ENCODE data around the gene MYD88.

The MYD88 gene

DNA sequence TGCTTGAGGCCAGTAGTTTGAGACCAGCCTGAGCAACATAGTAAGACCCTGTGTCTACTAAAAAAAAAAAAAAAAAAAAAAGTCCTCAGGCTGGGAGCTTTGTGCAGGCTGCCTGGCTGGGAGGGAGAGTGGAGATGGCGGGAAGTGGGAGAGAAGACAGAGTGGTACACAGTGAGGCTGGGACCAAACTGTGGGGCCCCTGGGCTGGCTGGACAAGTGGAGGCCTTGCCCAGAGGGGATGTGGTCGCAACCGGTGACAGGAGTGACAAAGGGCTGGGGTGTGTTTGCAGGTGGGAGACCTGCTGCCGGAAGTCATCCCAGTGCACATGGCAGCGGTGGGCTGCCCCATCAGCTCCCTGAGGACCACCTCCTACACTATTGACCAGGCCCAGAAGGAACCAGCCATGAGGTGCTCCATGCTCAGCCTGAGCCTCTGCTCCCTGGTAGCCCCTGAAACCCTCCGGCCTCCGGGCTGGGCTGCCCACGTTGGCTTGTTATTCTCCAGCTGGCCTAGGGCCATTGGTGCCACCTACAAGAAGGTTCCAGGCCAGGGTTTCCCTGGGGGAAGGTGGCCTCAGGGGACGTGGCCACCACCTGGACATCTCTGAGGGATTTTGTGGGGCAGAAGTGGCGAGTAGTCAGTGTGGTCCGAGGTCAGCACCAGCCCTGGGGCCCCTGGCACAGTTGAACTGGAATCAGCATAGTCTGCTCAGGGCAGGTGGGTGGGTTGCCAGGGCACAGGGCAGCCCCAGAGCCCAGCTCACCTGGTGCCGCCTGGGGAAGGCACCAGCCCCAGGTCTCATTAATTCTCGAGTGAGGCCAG lies 24.2 kb upstream of the MYD88 start:
- DNase-seq: no peak

DNA sequence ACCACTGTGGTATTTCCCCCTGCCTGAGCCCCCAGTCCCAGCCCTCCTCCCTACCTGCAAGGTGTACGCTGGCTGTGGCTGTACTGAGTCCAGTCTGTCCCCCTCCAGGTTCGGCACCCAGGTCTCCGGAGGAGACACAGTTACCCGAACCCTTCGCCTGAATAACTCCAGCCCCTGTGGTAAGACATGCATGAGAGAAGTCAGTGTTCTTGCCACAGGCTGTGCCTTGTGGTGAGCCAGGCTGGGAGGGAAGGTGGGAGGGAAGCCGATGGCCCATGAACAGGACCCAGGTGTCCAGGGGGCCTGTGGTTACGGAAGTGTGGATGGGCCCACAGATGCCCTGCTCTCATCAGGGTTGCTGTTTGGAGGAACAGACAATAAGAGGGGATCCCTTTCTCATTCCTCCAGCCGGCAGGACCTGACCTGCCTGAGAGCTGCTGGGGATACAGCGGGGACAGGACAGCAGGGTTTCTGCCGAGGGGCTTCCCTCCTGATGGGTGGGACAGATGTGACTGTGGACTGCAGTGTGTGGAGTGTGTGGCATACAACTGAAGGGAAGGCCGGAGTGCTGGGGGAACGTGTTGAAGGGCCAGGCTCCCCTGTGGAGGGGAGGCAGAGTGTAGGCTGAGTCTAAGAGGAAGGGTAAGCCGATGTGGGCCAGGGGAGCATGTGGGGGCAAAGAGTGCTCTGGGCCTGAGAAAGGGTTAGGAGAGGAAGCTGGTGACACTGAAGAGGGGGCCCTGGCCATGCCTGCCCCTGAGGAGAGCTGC lies 23.4 kb upstream of the MYD88 start:
- DNase-seq: no peak

DNA sequence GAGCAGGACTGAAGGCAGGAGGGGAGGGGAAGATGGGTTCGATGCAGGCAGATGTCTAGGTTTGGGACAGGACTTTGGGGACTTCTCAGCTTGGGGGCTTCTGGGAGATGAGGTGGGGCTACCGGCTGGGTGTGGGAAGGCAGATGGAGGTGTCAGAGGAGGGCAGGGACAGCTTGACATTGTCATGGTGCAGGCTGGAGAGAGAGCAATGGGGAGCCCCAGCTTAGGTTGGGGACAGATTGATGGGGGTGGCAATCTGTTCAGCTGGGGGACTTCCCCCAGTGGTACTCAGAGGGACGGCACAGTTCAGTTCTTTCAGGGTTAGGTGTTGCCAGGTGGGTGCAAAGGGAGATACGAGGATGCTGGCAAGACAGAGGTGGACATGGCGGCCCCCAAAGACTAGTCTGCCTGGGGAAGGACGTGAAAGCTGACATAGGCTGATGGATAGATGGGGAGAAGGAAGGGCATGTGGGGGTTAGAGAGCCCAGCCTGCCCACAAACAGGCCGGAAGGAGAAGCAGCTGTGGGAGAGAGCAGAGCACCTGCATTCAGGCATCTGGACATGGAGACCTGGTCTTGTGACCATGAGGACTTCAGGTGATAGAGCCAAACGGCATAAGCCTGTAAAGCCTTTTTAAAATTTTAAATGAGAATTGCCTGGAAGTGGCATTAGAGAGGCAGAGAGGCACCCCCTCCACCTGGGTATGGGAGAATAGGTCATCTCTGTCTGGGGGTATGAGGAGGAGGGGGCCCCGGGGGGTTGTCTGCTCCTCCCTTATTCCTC lies 22.6 kb upstream of the MYD88 start:
- DNase-seq: no peak

DNA sequence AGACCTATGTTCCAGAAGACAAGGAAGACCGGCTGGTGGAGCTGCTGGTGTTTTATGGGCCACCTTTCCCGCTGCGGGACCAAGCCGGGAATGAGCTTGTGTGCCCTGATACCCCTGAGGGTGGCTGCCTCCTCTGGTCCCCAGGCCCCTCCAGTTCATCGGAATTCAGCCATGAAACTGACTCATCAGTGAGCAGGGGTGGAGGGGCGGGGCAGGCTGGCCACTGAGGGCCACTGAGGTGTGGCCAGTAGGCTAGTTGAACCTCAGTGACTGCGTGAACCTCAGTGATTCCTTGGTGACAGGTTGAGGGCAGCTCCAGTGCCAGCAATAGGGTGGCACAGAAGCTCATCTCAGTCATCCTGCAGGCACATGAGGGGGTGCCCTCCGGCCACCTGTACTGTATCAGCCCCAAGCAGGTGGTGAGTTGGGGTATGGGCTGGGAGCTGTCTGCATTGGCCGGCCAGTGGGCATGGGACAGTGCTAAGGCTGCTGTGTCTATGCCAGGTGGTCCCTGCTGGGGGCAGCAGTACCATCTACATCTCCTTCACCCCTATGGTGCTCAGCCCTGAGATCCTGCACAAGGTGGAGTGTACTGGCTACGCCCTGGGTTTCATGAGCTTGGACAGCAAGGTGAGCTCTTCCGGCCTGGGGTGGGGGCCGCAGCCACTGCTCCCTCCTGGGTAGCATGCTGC lies 21.8 kb upstream of the MYD88 start:
- no peak for DNase-seq

DNA sequence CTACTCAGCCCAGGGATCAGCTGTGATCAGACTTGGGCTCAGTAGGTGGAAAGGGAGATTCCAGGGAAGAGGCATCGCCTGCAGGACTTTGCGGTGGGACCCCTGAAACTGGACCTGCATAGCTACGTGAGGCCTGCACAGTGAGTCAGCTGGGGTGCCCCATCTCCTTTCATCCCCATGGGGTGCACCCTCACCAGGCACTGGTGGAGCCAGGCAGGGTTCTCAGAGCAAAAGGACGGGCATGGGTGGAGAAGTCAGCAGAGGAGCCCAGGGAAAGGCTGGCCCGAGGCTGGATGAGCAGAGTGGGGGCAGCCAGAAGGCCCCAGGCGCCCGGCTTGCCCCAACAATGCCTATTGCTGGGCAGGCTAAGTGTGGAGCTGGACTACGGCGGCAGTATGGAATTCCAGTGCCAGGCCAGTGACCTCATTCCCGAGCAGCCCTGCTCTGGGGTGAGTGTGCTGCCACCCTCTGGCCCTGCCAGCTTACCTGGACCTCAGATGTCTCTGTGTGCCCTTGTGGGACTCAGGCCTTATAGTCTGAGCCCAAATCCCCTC lies 21.2 kb upstream of the MYD88 start:
- no peak for DNase-seq

DNA sequence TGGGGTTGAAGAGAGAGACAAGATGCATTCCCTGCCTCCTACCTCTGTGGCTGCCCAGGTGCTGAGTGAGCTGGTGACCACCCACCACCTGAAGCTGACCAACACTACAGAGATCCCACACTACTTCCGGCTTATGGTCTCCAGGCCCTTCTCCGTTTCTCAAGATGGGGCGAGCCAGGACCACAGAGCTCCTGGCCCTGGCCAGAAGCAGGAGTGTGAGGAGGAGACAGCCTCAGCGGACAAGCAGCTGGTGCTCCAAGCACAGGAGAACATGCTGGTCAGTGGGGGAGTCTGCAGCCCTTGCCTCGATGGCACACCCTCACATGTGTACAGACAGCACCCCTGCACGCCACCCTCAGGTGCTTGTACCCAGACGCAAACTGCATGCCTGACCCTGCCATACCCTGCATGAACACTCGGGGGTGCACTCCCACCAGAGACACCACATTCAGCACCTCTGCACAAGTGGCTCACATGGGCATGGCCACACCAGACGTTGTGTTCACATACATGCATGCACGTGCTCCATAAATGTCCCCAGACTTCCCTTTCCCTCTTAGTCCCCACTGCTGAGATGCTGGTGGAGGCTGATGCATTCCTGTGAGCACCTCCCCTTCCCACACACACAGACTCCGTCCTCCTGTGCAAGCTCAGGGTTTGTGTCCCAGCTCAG lies 20.6 kb upstream of the MYD88 start:
- peak; percentile 20 for DNase-seq

DNA sequence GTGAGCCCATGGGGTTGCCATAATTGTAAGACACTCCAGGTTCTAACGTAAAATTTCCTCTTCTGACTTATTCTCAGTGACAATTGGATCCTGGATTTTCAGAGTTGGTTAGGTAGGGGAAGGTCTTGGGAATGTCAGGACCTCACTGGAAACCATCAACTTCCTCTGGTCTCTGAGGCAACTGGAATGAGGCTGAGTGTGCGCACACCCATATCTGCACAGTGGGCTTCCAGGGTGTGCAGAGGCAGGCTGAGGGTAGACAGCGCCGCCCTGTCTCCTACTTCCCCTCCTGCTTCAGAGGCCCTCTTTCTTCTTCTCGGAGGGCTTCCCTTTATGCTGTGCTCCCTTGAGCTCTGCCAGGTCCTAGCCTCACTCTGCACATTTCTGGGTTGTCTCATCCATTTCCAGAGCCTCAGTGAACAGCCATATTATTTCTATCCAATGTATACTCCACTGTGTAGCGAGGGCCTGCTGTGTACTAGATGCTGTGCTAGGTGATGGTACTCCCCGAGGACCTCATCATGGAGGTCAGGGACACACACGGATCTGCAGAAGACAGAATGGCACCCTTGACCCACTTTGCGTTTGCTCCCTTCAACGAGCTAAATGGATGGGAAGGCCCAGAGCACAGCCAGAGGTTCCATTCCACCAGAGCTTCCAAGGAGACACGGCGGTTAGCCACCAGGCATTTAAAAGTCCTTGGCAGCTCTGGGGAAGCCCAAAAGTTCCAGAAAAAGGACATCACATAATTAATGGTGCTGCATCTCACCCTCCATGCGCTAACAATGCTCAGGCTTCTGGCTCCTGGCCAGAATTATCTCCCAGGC lies 19.8 kb upstream of the MYD88 start:
- no peak for DNase-seq

DNA sequence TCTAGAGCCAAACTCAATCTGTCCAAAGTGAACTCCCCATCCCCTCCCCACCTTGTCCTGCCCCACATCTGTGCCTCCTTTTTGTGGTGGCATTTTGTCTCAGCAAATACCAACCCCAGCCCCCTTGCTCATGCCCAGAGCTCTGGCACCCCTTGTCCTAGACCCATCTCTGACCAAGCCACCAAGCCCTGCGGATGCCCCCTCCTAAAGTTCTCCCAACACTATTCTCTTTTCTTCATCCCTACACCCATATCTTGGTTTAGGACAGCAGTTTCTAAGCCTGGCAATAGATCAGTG lies 19.3 kb upstream of the MYD88 start:
- DNase-seq: no peak

DNA sequence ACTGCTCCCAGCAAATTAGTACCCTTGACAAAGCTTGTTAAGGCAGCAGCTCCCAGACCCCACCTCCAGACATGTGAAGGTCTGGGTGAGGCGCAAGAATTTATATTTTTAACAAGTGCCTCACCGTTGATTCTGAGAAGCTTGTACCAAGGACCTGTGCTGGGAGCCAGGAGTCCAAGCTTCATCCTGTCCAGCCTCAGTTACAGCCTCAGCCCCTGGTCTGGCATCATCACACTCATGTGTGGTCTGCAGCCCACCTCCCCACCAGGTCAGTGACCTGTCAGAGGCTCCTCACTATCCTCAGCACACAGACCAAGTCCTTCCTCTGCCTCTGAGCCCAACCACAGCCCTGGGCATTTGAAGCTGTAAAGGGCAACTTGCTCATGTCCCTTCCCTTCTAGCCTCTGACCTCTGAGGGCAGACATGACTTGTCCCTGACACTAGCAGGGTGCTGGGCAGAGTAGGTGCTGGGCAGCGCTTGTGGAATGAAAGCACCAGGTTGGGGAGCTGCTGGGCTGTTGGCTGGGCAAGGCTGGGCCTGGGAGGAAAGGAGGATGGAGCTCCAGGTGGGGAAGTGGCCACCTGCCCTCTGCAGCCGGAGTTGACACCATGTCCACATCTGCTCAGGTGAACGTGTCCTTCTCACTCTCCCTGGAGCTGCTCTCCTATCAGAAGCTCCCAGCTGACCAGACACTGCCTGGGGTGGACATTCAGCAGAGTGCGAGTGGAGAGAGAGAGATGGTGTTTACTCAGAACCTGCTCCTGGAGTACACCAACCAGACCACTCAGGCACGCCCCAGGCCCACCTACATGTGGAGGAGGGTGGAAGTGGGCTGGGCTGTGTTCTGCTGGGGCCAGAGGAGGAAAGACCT lies 18.4 kb upstream of the MYD88 start:
- no peak for DNase-seq

DNA sequence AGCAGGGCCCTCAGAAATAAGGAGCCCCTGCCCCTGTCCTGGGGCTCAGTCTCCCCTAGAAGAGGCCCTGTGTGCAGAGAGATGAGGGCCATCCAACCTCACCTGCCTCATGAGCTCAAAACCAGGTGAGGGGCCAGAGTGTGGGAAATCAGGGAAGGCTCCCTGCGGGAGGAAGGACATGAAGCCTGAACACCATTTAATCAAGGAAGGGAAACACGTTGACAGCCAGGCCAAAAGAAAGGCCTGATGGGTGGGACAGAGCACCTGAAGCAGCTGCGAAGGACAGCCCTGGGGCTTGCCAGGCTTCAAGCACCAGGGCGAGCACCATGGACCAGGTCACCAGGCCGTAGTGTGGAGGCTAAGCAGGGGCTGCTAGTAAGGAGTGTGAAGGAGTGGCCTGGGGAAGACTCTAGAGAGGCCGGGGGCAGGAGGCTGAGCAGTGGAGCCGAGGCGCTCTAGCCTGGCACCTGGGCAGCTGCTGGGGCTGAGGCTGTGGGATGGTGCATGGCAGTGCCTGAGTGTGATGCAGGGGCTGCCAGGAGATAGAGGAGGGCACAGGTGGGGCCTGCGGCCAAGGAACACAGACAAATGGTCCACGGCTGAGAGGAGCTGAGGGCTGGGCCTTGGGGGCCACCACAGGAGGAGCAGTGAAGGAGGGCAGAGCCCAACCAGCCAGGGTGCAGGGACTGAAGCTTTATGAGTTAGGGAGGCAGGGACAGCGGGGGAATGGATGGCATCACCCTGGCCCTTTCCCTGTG lies 17.6 kb upstream of the MYD88 start:
- no peak for DNase-seq

DNA sequence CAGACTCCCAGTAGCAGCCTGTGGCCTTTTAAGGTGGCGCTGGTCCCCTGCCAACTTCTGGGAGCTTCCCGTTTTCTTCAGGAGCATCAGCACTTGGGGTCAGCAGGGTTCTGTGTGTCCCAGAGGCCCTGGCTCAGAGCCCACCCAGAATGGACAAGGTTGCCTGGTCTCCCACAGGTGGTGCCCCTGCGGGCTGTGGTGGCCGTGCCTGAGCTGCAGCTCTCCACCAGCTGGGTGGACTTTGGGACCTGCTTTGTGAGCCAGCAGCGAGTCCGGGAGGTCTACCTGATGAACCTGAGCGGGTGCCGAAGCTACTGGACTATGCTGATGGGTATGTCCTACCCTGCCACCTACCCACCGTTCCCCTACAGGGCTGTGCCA lies 17.0 kb upstream of the MYD88 start:
- DNase-seq: no peak

DNA sequence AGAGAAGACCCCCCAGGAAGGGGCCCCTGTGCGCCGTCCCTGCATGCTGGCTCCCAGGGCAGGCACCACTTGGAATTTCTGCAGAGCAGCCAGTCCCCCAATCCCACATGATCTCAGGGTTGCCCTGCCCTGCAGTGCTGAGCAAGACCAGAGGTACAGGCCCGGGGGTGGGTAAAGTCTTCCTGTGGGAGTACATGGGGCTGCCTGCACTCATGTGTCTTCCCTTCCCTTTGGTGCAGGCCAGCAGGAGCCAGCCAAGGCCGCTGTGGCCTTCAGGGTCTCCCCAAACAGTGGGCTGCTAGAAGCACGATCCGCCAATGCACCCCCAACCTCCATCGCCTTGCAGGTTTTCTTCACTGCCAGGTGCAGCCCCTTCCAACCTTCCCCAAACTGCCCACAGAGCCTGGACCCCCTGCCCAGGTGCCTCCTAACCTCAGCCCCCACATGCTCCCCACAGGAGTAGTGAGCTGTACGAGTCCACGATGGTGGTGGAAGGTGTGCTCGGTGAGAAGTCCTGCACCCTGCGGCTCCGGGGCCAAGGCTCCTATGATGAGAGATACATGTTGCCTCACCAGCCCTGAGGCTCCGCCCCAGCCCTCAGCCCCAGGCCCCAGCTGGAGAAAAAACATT lies 16.5 kb upstream of the MYD88 start:
- no peak for DNase-seq

DNA sequence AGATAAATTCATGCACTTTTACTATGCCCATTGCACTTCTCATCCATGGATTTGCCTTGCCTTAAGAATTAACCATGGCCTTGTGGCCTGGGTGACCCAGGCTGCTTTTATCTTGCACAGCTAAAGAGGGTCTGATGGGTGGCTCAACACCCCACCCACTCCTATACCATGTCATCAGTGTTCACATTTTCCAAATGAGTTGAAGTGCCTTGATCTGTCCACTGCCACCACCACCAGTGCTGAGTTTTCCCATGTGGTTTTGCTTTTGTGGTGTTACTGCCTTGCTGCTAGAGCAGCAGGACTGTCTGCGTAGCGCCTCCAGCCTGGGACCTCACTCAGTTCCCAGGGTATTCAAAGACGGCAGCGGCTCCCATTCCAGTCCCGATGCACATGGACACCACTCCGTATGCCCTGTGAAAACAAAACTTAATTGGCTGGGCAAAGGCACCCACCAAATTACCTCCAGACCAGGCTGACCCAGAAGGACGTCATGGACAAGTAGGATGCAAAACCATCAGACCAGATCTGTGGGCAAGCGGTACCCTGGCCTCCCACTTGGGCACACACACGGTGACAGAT lies 15.7 kb upstream of the MYD88 start:
- no peak for DNase-seq

DNA sequence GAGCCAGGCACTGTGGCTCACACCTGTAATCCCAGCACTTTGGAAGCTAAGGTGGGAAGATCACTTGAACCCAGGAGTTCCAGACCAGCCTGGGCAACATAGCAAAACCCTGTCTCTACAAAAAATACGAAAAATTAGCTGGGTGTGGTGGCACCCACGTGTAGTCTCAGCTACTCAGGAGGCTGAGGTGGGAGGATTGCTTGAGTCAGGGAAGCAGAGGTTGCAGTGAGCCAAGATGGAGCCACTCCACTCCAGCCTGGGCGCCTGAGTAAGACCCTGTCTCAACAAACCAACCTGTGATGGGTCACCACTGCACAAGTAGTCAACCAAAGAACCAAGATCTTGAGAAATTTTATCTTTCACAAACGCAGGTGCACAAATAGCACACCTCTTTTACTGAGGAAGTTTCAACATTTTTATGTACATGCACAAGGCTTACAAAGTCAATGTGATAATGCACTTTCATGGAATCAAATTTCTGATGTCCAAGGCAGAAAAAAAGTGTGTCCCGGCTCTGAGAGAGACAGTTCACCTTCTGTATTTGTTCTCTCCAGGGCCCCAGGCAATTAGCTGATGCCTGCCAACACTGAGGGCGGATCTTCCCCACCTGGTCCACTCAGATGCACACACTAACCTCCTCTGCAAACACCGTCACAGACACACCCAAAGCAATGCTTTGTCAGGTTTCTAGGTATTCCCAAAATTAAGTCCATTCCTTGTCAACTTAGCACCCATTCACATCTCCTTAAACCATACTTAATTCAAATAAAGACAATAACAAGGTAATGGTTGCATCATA lies 13.9 kb upstream of the MYD88 start:
- DNase-seq: no peak

DNA sequence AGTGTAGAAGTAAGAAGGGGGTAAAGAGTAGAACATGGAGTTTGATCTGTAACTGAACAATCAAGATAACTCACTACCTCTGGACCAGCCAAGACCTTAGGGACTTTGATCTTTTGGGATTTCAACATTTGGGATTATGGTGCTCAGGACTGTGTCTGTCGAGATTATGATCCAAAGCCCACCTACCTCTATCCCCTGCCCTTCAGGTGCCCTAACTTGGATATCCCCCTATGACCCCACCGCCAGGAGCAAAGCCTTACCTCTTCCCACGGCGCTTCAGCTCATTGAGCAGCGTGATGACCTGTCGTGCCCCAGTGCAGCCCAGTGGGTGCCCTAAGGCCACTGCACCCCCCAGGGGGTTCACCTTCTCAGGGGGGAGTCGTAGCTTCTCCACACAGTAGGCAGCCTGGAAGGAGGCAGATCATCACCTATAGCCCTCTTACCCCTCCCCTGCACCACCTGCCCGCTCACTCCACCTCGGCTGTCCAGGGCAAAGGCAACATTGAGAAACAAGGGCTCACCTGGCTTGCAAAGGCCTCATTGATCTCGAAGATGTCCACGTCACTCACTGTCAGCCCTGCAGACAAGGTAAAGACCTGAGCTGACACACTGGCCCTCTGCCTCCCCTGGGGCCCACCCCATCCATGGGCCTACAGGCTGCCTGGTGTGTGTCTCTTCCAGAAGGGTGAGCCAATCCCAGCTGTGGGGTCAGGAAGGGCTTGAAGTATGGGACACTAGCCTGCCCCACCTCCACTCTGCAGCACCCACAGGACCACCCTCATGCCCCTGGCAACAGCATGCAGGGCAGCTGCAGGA lies 12.9 kb upstream of the MYD88 start:
- DNase-seq: no peak

DNA sequence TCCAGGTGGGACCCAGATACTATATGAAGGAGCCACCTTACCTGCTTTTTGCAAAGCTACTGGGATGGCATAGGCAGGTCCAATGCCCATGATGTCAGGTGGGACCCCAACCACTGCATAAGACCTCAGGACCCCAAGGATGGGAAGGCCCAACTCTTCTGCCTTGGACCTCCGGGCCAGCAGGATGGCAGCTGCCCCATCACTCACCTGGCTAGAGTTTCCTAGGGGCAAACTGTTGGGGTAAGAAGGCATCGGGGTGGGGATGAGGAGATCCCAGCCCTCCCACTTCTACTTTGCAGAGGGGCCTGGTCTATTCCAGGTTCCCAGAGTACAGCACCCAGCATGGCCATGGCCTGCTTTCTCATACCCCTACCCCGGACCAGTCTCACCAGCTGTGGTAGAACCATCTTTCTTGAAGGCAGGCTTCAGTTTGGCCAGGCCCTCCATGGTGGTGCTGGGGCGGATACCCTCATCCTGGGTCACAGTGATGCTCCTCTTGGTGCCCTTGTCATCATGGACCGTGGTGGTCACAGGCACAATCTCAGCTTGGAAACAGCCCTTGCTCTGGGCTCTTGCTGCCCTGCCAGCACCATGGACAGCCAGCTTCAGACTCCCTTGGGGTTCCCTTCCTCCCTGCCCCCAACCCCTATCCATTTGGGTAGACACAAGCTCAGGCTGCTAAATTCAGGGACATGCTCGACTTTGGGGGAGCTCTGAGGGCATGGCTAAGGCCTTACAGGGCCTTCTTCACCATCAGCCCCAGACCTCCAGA lies 12.2 kb upstream of the MYD88 start:
- no peak for DNase-seq

Data from NK-92 treated with Interleukin-12 subunit alpha and Interleukin-12 subunit beta, amount 100 ng/mL, for 24 hours (cell line).